ENCODE results near the gene CLCF1.

Gene CLCF1

GRCh38 chr11:67419325-67420049 is 46.1 kb upstream of the CLCF1 start:
- ChIA-PET CTCF (interaction anchor here (1.0 to 5.7 kb wide), 7 partner anchors 8 to 86 kb away, joined by 3 to 50 read pairs (median 4); partner anchors contain the start of genes PITPNM1, PPP1CA and TBC1D10C), POLR2A (interaction anchor here (0.8 to 1.1 kb wide), 2 partner anchors 18 to 79 kb away, joined by 3 to 4 read pairs; partner anchors contain the start of gene PTPRCAP)
- no peak for DNase-seq (ENCODE audit: extremely low spot score)
- TF ChIP-seq CTCF (IDR thresholded peaks at IDR 0.05; ENCODE audit: control extremely low read depth, extremely low read depth, low read depth, missing control alignments): no peak

GRCh38 chr11:67418476-67419281 is 45.3 kb upstream of the CLCF1 start:
- POLR2A ChIA-PET: interaction anchor here (0.8 to 1.1 kb wide), 2 partner anchors 19 to 80 kb away, joined by 3 to 4 read pairs; partner anchors contain the start of gene PTPRCAP
- CTCF ChIA-PET: interaction anchor here (0.7 to 5.7 kb wide), 5 partner anchors 11 to 37 kb away, joined by 3 to 50 read pairs (median 19); partner anchors contain the start of genes PPP1CA and TBC1D10C
- TF ChIP-seq CTCF (IDR thresholded peaks at IDR 0.05; ENCODE audit: control extremely low read depth, extremely low read depth, low read depth, missing control alignments): no peak
- no peak for DNase-seq (ENCODE audit: extremely low spot score)

- TF ChIP-seq CTCF (IDR thresholded peaks at IDR 0.05; ENCODE audit: control extremely low read depth, extremely low read depth, low read depth, missing control alignments): no peak
- POLR2A ChIA-PET: interaction anchor here (1.1 kb wide), 1 partner anchor 16 kb away, joined by 3 read pairs; the partner anchor contains the start of gene PPP1CA
- CTCF ChIA-PET: interaction anchor here (1.2 to 5.7 kb wide), 3 partner anchors 10 to 36 kb away, joined by 3 to 50 read pairs (median 19); partner anchors contain the start of genes PPP1CA and TBC1D10C
- DNase-seq (ENCODE audit: extremely low spot score): no peak
These were observed 44.0 kb upstream of the CLCF1 start for GRCh38 chr11:67417425-67417824.

GRCh38 chr11:67416416-67417335 is 43.3 kb upstream of the CLCF1 start:
- TF ChIP-seq CTCF (IDR thresholded peaks at IDR 0.05; ENCODE audit: control extremely low read depth, extremely low read depth, low read depth, missing control alignments): no peak
- ChIA-PET CTCF (interaction anchor here (1.2 to 5.7 kb wide), 2 partner anchors 10 to 14 kb away, joined by 3 to 50 read pairs; partner anchors contain the start of genes PPP1CA and TBC1D10C), POLR2A (interaction anchor here (0.5 to 1.1 kb wide), 2 partner anchors 15 to 49 kb away, joined by 3 read pairs; partner anchors contain the start of gene PPP1CA)
- no peak for DNase-seq (ENCODE audit: extremely low spot score)

GRCh38 chr11:67415501-67416304 is 42.3 kb upstream of the CLCF1 start, which contains the start of gene CARNS1:
CARNS1 (plus strand) TSS chr11:67415678; CDS start chr11:67416200, 522 bp downstream.
- ChIA-PET POLR2A (no interaction called here), CTCF (interaction anchor here (3.6 to 5.7 kb wide), 2 partner anchors 13 kb away, joined by 33 to 50 read pairs; partner anchors contain the start of genes PPP1CA and TBC1D10C)
- no peak for TF ChIP-seq CTCF (IDR thresholded peaks at IDR 0.05; ENCODE audit: control extremely low read depth, extremely low read depth, low read depth, missing control alignments)
- no peak for DNase-seq (ENCODE audit: extremely low spot score)

All from GM10248 (cell line).